K562 (cell line): Measurements from ENCODE around the gene SLC26A8. TPM values are rescaled to one million over a fixed set of nuclear protein-coding genes. Genes with fewer than 3 reads are reported as not detected.

Experiments used
- ATF3 ChIP-seq, 2 experiments: fragments of 450-650 bp in 1 of 2; sonication (generic) in 1 of 2; formaldehyde crosslinking in 1 of 2; IDR thresholded peaks in 1 of 2; conservative IDR thresholded peaks in 1 of 2; 2 replicates each; pipeline versions ENCODE4 v1.6.1 to v1.8.1; 2016 to 2023; ENCODE audit warnings: mild to moderate bottlenecking in 2 of 2, moderate library complexity in 2 of 2, inconsistent platforms in 1 of 2, missing genetic modification reagents in 1 of 2
- BHLHE40 ChIP-seq: IDR thresholded peaks from 2 replicates; pipeline ENCODE4 v1.6.1; 2011; ENCODE audit warnings: low read length, improper control_type of control experiment
- CBFA2T3 ChIP-seq: fragments of 450-650 bp; IDR thresholded peaks from 2 replicates; pipeline ENCODE4 v1.6.1; 2017
- CEBPB ChIP-seq: fragments of 450-650 bp; IDR thresholded peaks from 2 replicates; pipeline ENCODE4 v1.6.1; 2016; ENCODE audit warnings: missing genetic modification characterization, missing compliant biosample characterization
- CREB3L1 ChIP-seq: fragments of 450-650 bp; IDR thresholded peaks from 2 replicates; pipeline ENCODE4 v1.6.1; 2014; ENCODE audit warnings: low read depth, mild to moderate bottlenecking, moderate library complexity, borderline replicate concordance
- EZH2 ChIP-seq: IDR thresholded peaks from 2 replicates; pipeline ENCODE4 v1.6.1; 2012; ENCODE audit warnings: low read depth, mild to moderate bottlenecking, inconsistent platforms, low read length, borderline replicate concordance
- FUS ChIP-seq: fragments of 200-400 bp; formaldehyde crosslinking; optimal IDR thresholded peaks from 2 replicates; pipeline ENCODE3; 2017; ENCODE audit warnings: low read depth, low read length
- GATA2 ChIP-seq: sonication (generic); formaldehyde crosslinking; IDR thresholded peaks from 2 replicates; pipeline ENCODE4 v1.4.0; 2020; ENCODE audit warnings: mild to moderate bottlenecking, missing genetic modification reagents
- GTF2F1 ChIP-seq: IDR thresholded peaks from 2 replicates; pipeline ENCODE4 v1.6.1; 2011; ENCODE audit warnings: low read depth, low read length, improper control_type of control experiment
- HNRNPLL ChIP-seq: fragments of 200-400 bp; formaldehyde crosslinking; IDR thresholded peaks from 2 replicates; pipeline ENCODE4 v1.6.1; 2017; ENCODE audit warnings: low read length, low read depth, mild to moderate bottlenecking; ENCODE audit not compliant: poor library complexity, severe bottlenecking
- KDM1A ChIP-seq, 2 experiments: fragments of 450-650 bp; IDR thresholded peaks; 2 replicates each; pipeline ENCODE4 v1.6.1; 2016; ENCODE audit warnings: mild to moderate bottlenecking in 2 of 2
- KLF13 ChIP-seq: fragments of 450-650 bp; IDR thresholded peaks from 2 replicates; pipeline ENCODE4 v1.6.1; 2016; ENCODE audit warnings: missing genetic modification characterization, low read depth, mild to moderate bottlenecking, missing compliant biosample characterization, moderate library complexity, borderline replicate concordance
- MAZ ChIP-seq, 2 experiments: fragments of 450-650 bp in 1 of 2; sonication (generic) in 1 of 2; formaldehyde crosslinking; IDR thresholded peaks in 1 of 2; conservative IDR thresholded peaks in 1 of 2; 2 replicates each; pipeline versions ENCODE4 v1.4.0 to v1.5.0; 2020; ENCODE audit warnings: mild to moderate bottlenecking in 1 of 2, missing genetic modification reagents in 1 of 2
- MYC ChIP-seq, 2 experiments: fragments of 250-450 bp in 1 of 2; sonication (Bioruptor Pico) in 1 of 2; IDR thresholded peaks; 2 replicates each; pipeline versions ENCODE4 v1.5.1 to v1.6.1; 2012 to 2021; ENCODE audit warnings: low read depth in 2 of 2, borderline replicate concordance in 1 of 2, improper control_type of control experiment in 1 of 2, low read length in 1 of 2, mild to moderate bottlenecking in 1 of 2, moderate library complexity in 1 of 2
- PHTF2 ChIP-seq: fragments of 250-450 bp; sonication (Bioruptor Pico); IDR thresholded peaks from 2 replicates; pipeline ENCODE4 v1.5.0; 2021; ENCODE audit warnings: mild to moderate bottlenecking
- RAD51 ChIP-seq: fragments of 450-650 bp; IDR thresholded peaks from 2 replicates; pipeline ENCODE4 v1.7.1; 2016; ENCODE audit warnings: low read depth, mild to moderate bottlenecking, borderline replicate concordance
- SAFB ChIP-seq: fragments of 200-400 bp; formaldehyde crosslinking; IDR thresholded peaks from 2 replicates; pipeline ENCODE4 v1.6.1; 2017; ENCODE audit warnings: low read depth, low read length, borderline replicate concordance
- SMARCC2 ChIP-seq: fragments of 450-650 bp; IDR thresholded peaks from 2 replicates; pipeline ENCODE4 v1.6.1; 2017; ENCODE audit warnings: antibody characterized with exemption, moderate library complexity, mild to moderate bottlenecking, low read depth
- TAF9B ChIP-seq: fragments of 450-650 bp; IDR thresholded peaks from 2 replicates; pipeline ENCODE4 v1.6.1; 2018; ENCODE audit warnings: mild to moderate bottlenecking; ENCODE audit not compliant: partially characterized antibody
- TCF7 ChIP-seq: sonication (generic); IDR thresholded peaks from 2 replicates; pipeline ENCODE4 v1.6.1; 2016; ENCODE audit warnings: antibody characterized with exemption, borderline replicate concordance
- TRIM24 ChIP-seq, 2 experiments: fragments of 450-650 bp; IDR thresholded peaks; 2 replicates each; pipeline ENCODE4 v1.6.1; 2016
- TRIM28 ChIP-seq: fragments of 450-650 bp; IDR thresholded peaks from 2 replicates; pipeline ENCODE4 v1.6.1; 2017
- VEZF1 ChIP-seq: fragments of 200-800 bp; sonication (Bioruptor generic); IDR thresholded peaks from 2 replicates; pipeline ENCODE4 v1.6.1; 2017; ENCODE audit warnings: missing genetic modification characterization, missing compliant biosample characterization
- ZEB2 ChIP-seq: fragments of 450-650 bp; IDR thresholded peaks from 2 replicates; pipeline ENCODE4 v1.6.1; 2016
- ZSCAN29 ChIP-seq: fragments of 450-650 bp; IDR thresholded peaks from 2 replicates; pipeline ENCODE4 v1.6.1; 2017
- polyA plus RNA-seq, 8 experiments: library from polyadenylated mRNA; depleted of rRNA in 4 of 8; stranded (reverse) in 5 of 8; unstranded in 3 of 8; fragments of >200 nt; fragmentation: Nextera tagmentation in 2 of 8; fragmentation: Illumina TruSeq in 1 of 8; extraction: Ambion mirVana in 2 of 8; extraction: Trizol in 1 of 8; gene quantifications; 2 replicates each; pipeline versions ENCODE4 v1.2.1 to v1.2.3, GENCODE V29; 2011 to 2014; ENCODE audit warnings: inconsistent platforms in 1 of 8, missing spikeins in 1 of 8
- total RNA-seq, 7 experiments: library from RNA; depleted of rRNA in 6 of 7; stranded (reverse); fragments of >200 nt in 6 of 7; fragmentation: Illumina TruSeq in 2 of 7; extraction: Trizol in 2 of 7; gene quantifications; 2 replicates each; pipeline versions ENCODE4 v1.2.1 to v1.2.3, GENCODE V29; 2011 to 2021; ENCODE audit warnings: low replicate concordance in 1 of 7

Gene SLC26A8
- total and polyA plus RNA-seq, 9 of the 15 experiments (the other 6 are each of a cell fraction or from before 2014, with no cell fraction given), result not detected

- TF ChIP-seq MAZ (CRISPR knock-in tag; conservative IDR thresholded peaks at IDR 0.05 in 1 of 2, IDR thresholded peaks at IDR 0.05 in 1 of 2) (peak in 1 of 2 experiments; percentile 7; a peak in 1 of 4 replicates), VEZF1 (CRISPR knock-in tag) (0 out of 2 replicates have a peak, but pooled peaks have one; percentile 19), PHTF2 (CRISPR knock-in tag) (no peak), ZEB2 (no peak), BHLHE40 (no peak), GTF2F1 (no peak), CEBPB (tag) (peak; percentile 68), SMARCC2 (no peak), RAD51 (no peak), HNRNPLL (no peak), ATF3 (IDR thresholded peaks at IDR 0.05) (peak; percentile 76), ATF3 (CRISPR knock-in tag; conservative IDR thresholded peaks at IDR 0.05) (no peak), ZSCAN29 (0 out of 2 replicates have a peak, but pooled peaks have one; percentile 40), TRIM28 (0 out of 2 replicates have a peak, but pooled peaks have one; percentile 38), EZH2 (no peak), TCF7 (no peak), CREB3L1 (peak; percentile 65), GATA2 (no peak), TAF9B (no peak), KLF13 (tag) (no peak), MYC (IDR thresholded peaks at IDR 0.05; ENCODE audit: low read depth, low read length) (peak; percentile 27; the same call in 1 of the 2 replicates), MYC (CRISPR knock-in tag; IDR thresholded peaks at IDR 0.05; ENCODE audit: borderline replicate concordance, low read depth) (no peak), KDM1A (IDR thresholded peaks at IDR 0.05) (peak in 1 of 2 experiments; percentile 39; a peak in 1 of 4 replicates), FUS (no peak), SAFB (no peak), TRIM24 (IDR thresholded peaks at IDR 0.05) (no peak), CBFA2T3 (peak; percentile 37; the same call in 1 of the 2 replicates)
These were observed 105.2 kb downstream of the SLC26A8 start (continued) for GRCh38 chr6:35919085-35919826.
